ENCODE measurements around the gene WRAP73. TPM values are rescaled to one million over a fixed set of nuclear protein-coding genes. Genes with fewer than 3 reads are reported as not detected.
A peak's percentile ranks its signal among the peaks of the same experiment; 100 is the strongest.

WRAP73 gene
- total RNA-seq, 1 donor from 2014 or later: 22.5 TPM

- Histone ChIP-seq H3K9me3 (no peaks in the 10 kb centered on the region), H3K27ac (no peak overlapping the region), H3K36me3 (no peaks in the 10 kb centered on the region), H3K4me1 (peaks cover 8% of the 10 kb centered on the region), H3K4me3 (no peak overlapping the region), H3K27me3 (ENCODE audit: low read depth) (peaks cover 45% of the 10 kb centered on the region)
- intact Hi-C loops (cut with DNase I): no loop called here
- DNase-seq: no peak
- ATAC-seq: no peak
- no peak for TF ChIP-seq CTCF (IDR thresholded peaks at IDR 0.05)
Observed at GRCh38 chr1:3657096-3657475, 7.2 kb upstream of the WRAP73 start.

- Histone ChIP-seq H3K27ac (no peak overlapping the region), H3K4me1 (peaks cover 14% of the 10 kb centered on the region), H3K36me3 (no peaks in the 10 kb centered on the region), H3K9me3 (no peaks in the 10 kb centered on the region), H3K27me3 (ENCODE audit: low read depth) (peaks cover 50% of the 10 kb centered on the region), H3K4me3 (no peak overlapping the region)
- intact Hi-C loops (cut with DNase I): no loop called here
- no peak for DNase-seq
- TF ChIP-seq CTCF (IDR thresholded peaks at IDR 0.05): no peak
- no peak for ATAC-seq
Observed at GRCh38 chr1:3656450-3657095, 6.7 kb upstream of the WRAP73 start.

GRCh38 chr1:3654549-3655281 lies 4.8 kb upstream of the WRAP73 start:
- H3K27me3 ChIP-seq (ENCODE audit: low read depth): peaks cover 66% of the 10 kb centered on the region
- peaks cover 29% of the 10 kb centered on the region for H3K4me1 ChIP-seq
- TF ChIP-seq CTCF (IDR thresholded peaks at IDR 0.05): no peak
- no peaks in the 10 kb centered on the region for H3K36me3 ChIP-seq
- H3K27ac ChIP-seq: no peak overlapping the region
- DNase-seq (no peak), ATAC-seq (no peak)
- H3K9me3 ChIP-seq: no peaks in the 10 kb centered on the region
- intact Hi-C loops (cut with DNase I): no loop called here
- H3K4me3 ChIP-seq: no peak overlapping the region

- Histone ChIP-seq H3K4me1 (peaks cover 40% of the 10 kb centered on the region), H3K36me3 (no peaks in the 10 kb centered on the region), H3K9me3 (no peaks in the 10 kb centered on the region), H3K27ac (no peak overlapping the region), H3K4me3 (no peak overlapping the region), H3K27me3 (ENCODE audit: low read depth) (peaks cover 66% of the 10 kb centered on the region)
- ATAC-seq: no peak
- TF ChIP-seq CTCF (IDR thresholded peaks at IDR 0.05): no peak
- intact Hi-C loops (cut with DNase I): no loop called here
- DNase-seq: no peak
Observed at GRCh38 chr1:3653286-3653618, 3.3 kb upstream of the WRAP73 start.

GRCh38 chr1:3652548-3653285 lies 2.8 kb upstream of the WRAP73 start:
- no peak for TF ChIP-seq CTCF (IDR thresholded peaks at IDR 0.05)
- Histone ChIP-seq H3K9me3 (no peaks in the 10 kb centered on the region), H3K27ac (no peak overlapping the region), H3K4me1 (peaks cover 40% of the 10 kb centered on the region), H3K27me3 (ENCODE audit: low read depth) (peaks cover 61% of the 10 kb centered on the region), H3K4me3 (peak overlapping the region; percentile 87), H3K36me3 (peaks cover 3% of the 10 kb centered on the region)
- intact Hi-C loops (cut with DNase I): no loop called here
- no peak for DNase-seq
- ATAC-seq: peak in 1 of 2 donors; percentile 3

All from lower lobe of right lung (tissue), 2 donors.